GM12872 (cell line): ENCODE data around the gene SERPING1.

Experiments used
- TF ChIP-seq, protein P1 (sequence below): IDR thresholded peaks from 3 replicates; pipeline ENCODE4 v1.5.1; 2011; ENCODE audit warnings: low read depth, mild to moderate bottlenecking, low read length, moderate library complexity; ENCODE audit not compliant: insufficient read depth

Gene SERPING1

DNA sequence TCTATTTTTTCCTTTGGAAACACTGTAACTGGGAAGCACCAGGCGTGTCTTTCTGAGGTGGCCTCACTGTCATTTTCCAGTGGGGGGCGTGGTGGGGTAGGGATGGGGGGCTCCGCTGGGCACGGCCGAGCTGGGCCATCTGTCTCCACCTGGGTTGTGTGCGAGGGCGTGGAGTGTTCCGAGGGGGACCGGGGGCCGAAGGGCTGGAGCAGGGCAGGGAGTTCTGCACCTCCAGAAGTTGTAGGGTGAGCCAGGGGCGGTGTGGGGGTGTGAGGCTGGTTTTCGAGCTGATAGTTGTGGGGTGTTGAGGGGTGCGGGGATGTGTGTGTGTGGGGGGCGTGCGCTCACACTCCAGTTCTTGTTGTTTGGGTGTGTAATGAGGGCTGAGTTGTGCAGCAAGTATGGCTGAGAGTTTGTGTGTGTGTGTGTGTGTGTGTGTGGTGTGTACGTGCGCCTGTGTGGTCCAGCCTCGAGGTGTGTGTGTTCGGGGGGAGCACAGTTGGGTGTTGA lies 41.4 kb downstream of the SERPING1 start:
- TF ChIP-seq, protein P1, sequence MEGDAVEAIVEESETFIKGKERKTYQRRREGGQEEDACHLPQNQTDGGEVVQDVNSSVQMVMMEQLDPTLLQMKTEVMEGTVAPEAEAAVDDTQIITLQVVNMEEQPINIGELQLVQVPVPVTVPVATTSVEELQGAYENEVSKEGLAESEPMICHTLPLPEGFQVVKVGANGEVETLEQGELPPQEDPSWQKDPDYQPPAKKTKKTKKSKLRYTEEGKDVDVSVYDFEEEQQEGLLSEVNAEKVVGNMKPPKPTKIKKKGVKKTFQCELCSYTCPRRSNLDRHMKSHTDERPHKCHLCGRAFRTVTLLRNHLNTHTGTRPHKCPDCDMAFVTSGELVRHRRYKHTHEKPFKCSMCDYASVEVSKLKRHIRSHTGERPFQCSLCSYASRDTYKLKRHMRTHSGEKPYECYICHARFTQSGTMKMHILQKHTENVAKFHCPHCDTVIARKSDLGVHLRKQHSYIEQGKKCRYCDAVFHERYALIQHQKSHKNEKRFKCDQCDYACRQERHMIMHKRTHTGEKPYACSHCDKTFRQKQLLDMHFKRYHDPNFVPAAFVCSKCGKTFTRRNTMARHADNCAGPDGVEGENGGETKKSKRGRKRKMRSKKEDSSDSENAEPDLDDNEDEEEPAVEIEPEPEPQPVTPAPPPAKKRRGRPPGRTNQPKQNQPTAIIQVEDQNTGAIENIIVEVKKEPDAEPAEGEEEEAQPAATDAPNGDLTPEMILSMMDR: no peak

- TF ChIP-seq, protein P1: no peak
These were observed 42.0 kb downstream of the SERPING1 start for GRCh38 chr11:57639321-57640067.

DNA sequence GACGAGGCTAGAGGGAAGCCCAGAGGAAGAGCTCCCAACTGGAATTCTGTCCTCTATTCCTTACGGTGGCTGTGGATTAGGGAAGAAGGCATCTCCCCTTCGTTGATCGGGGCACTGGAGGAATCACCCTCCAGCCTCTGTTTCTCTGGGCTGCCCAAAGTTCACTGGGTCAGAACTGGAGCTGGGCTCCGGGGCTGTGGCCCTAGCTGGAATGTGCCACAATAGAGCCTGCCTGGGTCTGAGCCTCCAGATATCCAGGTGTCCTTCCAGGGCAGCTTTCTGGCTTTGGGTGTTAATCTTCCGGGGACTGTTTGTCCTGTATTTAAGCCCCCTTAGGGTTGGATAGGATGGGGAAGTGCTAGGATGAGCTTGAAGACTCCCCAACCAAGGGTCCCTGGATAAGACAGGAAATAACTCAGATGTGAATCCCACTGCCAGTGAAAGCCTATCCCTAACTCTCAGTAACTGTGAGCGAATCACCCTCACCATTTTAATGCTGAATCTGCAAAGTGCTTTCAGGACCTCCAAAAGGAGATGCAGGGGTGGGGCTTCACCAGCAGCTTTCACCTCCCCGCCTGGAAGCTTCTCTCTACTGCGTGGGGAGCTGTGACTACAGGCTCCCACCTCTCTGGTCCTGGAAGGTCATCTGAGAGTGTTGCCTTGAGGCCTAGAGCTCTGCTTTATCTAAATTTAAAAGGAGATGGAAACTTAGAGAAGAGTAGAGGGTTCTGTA lies 42.7 kb downstream of the SERPING1 start:
- TF ChIP-seq, protein P1: no peak

DNA sequence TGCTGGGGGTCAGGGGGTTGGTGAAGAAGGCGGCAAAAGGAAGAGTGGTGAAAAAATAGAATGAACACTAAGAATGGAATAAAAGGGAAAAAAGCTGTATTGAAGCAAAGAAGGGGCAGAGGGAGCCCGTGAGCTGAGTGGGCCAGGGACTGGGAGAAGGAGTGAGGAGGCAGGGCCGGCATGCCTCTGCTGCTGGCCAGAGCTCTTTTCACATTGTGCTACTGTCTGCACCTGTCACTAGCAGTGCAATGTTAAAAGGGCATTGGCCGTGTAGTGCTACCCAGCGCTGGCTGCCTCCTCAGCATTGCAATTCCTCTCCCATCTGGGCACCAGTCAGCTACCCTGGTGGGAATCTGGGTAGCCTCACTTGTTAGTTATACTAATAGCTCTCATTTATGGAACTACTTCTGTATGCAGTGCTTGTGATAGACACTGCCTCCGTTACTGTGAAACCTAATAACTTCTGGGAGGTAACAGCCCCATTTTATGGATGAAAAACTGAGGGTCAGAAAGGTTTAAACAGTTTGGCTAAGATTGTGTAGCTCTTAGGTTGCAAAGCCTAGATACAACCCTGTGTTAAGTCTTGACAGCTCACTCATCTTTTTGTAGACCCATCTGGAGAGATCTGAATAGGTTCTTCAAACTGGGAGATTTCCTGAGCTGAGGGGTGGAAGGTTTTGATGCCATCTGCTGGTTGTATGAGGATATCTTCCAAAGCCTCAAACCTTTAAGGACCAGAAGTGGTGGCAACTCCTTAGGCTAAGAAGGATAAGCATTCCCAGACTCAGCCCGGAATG lies 43.7 kb downstream of the SERPING1 start:
- TF ChIP-seq, protein P1: peak; percentile 60

DNA sequence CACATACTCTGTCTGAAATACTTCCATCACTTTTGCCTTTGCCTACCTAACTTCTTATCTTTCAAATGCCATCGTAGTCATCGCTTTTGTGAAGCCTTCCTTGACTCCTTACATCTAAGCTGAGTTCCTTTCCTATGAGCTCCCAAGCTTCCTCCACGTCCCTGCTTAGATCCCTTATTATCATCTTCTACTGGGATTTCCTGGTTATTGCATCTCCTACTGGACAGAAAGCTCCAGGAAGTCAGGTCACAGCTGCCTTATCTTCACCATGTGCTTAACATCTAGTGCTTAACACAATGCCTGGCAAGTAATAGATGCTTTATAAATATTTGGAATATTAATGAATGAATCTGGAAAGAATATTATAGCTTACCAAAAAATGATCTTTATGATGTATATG lies 46.3 kb downstream of the SERPING1 start:
- TF ChIP-seq, protein P1: no peak

DNA sequence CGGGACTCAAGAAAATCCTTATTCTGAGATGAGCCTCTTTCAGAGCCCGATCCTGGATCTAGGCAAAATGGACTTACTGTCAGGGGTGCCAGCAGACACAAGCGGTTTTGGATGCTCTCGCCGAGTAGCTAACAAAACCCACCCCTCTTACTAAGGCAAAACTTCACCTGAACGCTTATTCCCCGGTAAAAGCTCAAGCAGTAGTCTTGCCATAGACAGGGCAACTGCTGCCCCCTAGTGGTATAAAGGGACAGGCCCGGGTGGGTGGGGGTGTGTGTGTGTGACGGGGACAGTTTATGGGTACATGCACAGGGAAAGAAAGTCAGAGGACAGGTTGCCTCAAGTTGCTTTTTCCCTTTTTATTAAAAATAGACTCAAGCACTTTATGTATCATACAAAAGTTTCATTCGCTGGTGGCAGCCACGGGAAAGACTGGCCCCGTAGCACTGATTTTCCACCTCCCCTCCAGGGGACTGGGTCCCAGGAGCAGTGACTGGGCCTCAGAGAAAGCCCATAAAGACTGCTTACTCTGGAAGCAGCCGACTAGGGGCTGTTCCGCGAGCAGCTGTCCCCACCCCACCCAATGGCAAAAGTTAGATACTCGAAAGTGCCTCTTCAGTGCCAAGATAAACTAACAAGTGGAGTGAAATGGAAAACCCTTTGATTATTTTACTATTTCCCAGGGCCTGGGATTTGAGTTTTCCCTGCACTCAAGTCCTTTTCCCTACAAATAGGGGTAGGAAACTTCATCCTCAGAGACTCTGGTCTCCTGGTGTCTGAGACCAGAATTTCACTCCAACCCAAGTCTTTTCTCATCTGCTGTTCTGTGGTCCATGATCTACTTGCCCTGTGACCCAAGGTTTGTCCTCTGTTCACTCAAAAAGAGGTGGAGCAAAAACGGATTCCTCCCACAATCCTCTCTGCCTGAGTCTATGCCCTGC lies 47.5 kb downstream of the SERPING1 start:
- TF ChIP-seq, protein P1: peak; percentile 86
